Activated gamma-delta T cell treated with anti-CD3 and anti-CD28 coated beads, Interleukin-2, amount 50 U/mL, for 16 hours (primary cell): Measurements from ENCODE around the gene MSANTD1.

Experiments used
- DNase-seq: peaks from one replicate; pipeline ENCODE4 v3.0.0-alpha.2; 2020; ENCODE audit warnings: low read depth

Gene MSANTD1

GRCh38 chr4:3263876-3264193, 14.9 kb downstream of the MSANTD1 start:
- DNase-seq: no peak

GRCh38 chr4:3266076-3266475, 17.1 kb downstream of the MSANTD1 start:
- no peak for DNase-seq

GRCh38 chr4:3267576-3268394, 18.8 kb downstream of the MSANTD1 start:
- DNase-seq: no peak

- no peak for DNase-seq
Measured at GRCh38 chr4:3268395-3269104, 19.6 kb downstream of the MSANTD1 start.

GRCh38 chr4:3269105-3269927, 20.4 kb downstream of the MSANTD1 start:
- DNase-seq: no peak

- no peak for DNase-seq
Measured at GRCh38 chr4:3269991-3270611, 21.1 kb downstream of the MSANTD1 start.

GRCh38 chr4:3271131-3271530, 22.2 kb downstream of the MSANTD1 start:
- DNase-seq: no peak

GRCh38 chr4:3276986-3277385, 28.0 kb downstream of the MSANTD1 start:
- no peak for DNase-seq

- DNase-seq: no peak
Measured at GRCh38 chr4:3280466-3280865, 31.5 kb downstream of the MSANTD1 start.

GRCh38 chr4:3283483-3283882, 34.5 kb downstream of the MSANTD1 start:
- no peak for DNase-seq

GRCh38 chr4:3283916-3284315, 35.0 kb downstream of the MSANTD1 start:
- no peak for DNase-seq

- DNase-seq: no peak
Measured at GRCh38 chr4:3284734-3285557, 36.0 kb downstream of the MSANTD1 start.

- DNase-seq: no peak
Measured at GRCh38 chr4:3285558-3286334, 36.8 kb downstream of the MSANTD1 start.

GRCh38 chr4:3286335-3287175, 37.6 kb downstream of the MSANTD1 start:
- DNase-seq: no peak

- DNase-seq: no peak
Measured at GRCh38 chr4:3287271-3287971, 38.5 kb downstream of the MSANTD1 start.

GRCh38 chr4:3287972-3288570, 39.1 kb downstream of the MSANTD1 start:
- DNase-seq: no peak

GRCh38 chr4:3288571-3289094, 39.7 kb downstream of the MSANTD1 start:
- DNase-seq: no peak

GRCh38 chr4:3290476-3290875, 41.5 kb downstream of the MSANTD1 start:
- DNase-seq: no peak
